GM18907 (cell line): ENCODE data around the gene ZNF606.
"Not testable (repeated sequence)": the region's sequence is repeated elsewhere in the genome, so short reads cannot be mapped to it uniquely, and the experiment has no call there.

ENCODE experiments used
- ATAC-seq: cut with Tn5 transposase; IDR thresholded peaks from one replicate; pipeline ENCODE4 v1.9.1; 2021; ENCODE audit warnings: mild to moderate bottlenecking, moderate library complexity; ENCODE audit not compliant: unreplicated experiment

Gene ZNF606

DNA sequence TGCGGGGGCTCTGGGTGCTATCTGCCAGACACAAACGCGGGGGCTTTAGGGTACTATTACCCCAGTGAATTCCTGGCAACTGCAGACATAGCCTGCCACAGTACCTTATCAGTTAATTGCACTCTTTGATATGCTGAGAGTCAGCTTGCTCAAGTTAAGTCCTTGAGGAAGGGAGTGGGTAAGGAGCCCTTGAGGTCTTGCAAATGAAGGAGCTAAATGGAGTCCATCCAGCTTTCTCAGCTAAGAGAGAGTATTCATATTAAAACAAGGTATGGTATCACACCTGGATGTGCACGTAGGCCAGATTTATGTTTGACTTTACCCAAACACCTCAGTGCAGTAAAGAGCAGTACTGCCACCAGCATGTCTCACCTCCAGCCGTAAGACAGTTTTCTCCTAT is 11.5 kb upstream of the ZNF606 start:
- ATAC-seq: no peak

DNA sequence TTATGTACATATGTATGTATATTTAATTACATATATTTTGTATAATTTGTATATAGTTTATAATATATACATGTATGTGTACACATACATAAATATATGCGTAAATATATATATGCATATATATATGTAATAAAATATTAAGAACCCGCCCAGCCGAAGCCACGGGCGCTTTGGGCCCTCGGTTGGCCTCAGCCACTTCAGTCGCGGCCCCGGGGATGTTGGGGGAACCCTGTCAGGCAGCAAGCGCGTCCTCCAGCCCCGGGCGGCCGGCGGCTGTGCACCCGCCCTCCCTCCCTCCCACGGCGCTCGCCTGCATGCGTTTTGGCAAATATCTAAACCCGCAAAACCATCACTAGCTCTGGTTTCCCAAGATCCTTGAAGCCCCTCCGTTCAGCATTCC is 7.9 kb upstream of the ZNF606 start:
- ATAC-seq: no peak

DNA sequence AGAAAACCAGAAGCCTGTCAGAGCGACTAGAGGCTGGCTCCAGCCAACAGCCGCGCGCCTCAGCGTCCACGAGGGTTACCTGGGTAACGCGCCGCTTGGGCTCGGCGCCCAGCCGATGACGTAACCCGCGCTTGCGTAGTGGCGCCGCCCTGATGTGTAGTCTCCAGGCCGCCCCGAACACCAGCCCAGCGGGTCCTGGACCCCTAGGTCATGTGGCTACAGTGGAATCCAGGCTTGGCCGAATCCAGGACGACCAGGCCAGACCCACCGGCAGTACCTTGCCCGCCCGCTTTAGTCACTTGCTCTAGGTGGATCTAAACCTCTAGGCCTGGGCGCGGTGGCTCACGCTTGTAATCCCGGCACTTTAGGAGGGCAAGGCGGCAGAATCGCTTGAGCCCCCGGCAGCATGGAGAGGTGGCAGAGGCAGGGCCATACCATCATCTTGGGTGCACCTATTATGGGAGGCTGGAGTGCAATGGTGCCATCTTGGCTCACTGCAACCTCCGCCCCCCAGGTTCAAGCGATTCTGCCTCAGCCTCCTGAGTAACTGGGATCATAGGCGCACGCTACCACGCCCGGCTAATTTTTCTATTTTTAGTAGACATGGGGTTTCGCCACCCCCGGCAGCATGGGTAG is 7.2 kb upstream of the ZNF606 start:
- ATAC-seq: peak; percentile 71

DNA sequence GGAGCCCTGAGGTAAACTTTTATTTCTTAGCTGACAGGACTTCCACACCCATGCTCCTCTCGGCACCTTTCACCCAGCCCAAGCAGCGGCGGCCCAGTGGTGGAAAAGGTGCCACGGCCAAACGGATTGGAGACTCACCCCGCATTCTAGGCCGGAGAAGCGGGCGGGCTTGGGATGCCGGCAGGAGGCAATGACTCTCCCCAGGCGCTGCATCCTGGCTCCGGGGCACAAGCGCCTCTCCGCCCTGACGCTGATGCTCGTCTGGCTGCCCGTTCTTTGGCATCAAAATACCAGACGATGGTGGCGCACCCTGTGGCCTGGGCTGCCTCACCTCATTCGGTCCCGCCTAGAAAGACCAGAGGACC is 6.7 kb upstream of the ZNF606 start:
- ATAC-seq: no peak

DNA sequence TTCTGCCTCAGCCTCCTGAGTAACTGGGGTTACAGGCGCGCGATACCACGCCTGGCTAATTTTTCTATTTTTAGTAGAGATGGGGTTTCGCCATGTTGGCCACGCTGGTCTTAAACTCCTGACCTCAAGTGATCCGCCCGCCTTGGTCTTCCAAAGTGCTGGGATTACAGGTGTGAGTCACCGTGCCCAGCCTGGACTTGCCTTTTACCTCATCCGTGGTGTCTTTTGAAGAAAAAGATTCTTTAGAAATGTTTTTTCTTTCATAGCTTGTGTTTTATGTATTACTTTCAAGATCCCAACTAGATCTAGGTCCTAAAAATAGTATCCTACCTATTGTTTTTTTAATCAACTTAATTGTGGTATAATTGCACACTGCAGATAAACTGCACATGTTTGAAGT is 6.3 kb upstream of the ZNF606 start:
- ATAC-seq: not testable (repeated sequence)

DNA sequence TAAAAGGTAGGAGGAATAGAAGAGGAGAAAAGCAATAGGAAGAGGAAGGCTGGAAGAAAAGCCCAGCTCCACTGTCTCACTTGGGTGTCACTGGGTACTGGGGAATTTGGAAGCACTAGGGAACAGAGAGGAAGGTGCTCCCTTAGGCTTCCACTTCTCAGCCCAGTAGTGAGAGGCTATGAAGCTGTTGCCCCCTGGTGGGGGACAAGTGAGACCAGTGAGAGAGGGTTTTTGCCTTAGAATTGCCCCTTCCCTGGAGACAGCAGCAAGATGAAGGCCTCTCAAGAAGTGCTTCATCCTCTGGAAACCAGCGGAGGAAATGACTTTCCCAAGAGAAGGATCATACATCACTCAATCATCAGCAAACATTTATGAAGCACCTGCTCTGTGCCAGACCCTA is 4.7 kb upstream of the ZNF606 start:
- no peak for ATAC-seq

DNA sequence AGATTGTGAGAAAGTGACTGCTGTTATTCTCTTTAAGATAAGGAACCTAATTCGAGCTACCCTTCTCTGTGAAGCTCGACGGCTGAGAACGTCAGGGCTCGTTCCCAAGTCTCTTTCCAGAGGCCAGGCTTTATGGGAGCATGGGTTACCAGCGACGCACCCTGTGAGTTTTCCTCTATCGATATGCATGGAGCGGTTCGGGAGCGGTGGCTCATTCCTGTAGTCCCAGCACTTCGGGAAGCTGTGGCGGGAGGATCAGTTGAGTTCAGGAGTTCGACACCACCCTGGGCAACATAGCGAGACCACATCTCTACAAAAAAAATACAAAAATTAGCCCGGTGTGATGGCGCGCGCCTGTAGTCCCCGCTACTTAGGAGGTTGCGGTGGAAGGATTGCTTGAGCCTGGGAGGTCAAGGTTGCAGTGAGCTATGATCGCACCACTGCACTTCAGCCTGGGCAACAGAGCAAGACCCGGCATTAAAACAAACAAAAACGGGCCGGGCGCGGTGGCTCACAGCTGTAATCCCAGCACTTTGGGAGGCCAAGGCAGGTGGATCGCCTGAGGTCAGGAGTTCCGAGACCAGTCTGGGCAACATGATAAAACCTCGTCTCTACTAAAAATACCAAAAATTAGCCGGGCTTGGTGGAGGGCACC is 681 bp upstream of the ZNF606 start:
- ATAC-seq: no peak

DNA sequence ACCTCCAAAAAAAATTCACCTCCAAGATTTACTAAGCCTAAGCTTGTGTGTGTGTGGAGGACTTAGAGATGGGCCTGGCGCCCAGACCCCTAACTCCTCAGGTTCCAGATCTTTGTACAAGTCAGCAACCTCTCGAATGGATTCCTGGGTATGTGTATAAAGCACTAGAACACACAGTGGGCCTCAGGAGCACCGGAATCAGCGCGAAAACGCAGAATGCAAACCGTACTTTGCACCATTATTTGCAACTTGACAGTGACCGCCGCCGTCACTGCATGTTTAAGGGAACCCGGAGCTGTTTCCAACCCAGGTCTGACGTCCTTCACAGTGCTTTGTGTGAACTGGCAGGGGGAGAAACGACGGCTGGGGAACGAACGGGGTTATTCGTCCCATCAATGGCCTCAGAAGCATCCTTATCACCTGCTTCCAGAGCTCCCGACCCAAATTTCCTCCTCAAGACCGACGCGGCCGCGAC is 688 bp downstream of the ZNF606 start:
- peak; percentile 21 for ATAC-seq

DNA sequence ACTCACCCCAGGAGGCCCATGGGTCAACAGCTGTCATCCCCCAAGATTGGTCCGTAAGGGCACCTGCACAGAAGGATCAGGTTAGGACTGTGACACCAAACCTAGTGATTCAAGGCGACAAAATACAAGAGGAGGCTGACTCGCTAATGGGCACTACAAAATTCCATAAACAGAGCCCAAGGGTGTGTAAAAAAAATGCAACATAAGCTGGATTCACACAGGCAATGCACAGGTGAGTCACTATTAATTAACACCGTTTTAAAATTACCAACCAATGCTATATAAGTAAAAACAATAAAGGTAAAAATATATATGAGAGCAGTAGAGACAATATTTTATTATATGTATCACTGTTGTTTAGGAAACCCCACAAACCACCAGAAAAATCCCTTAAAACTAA is 1.9 kb downstream of the ZNF606 start:
- ATAC-seq: no peak

DNA sequence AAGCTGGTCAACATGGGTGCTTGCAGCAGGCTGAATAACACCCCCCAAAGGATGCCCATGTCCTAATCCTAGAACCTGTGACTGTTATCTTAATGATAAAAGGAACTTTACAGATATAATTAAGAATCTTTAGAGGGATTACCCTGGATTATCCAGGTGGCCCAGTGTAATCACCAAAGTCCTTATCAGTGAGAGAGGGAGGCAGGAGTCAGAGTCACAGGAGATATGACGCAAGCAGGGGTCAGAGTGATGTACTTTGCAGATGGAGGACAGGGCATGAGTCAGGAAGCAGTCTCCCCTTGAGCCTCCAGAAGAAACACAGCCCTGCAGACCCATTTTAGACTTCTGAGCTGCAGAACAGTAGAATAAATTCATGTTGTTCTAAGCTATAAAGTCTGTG is 9.8 kb downstream of the ZNF606 start:
- ATAC-seq: no peak

DNA sequence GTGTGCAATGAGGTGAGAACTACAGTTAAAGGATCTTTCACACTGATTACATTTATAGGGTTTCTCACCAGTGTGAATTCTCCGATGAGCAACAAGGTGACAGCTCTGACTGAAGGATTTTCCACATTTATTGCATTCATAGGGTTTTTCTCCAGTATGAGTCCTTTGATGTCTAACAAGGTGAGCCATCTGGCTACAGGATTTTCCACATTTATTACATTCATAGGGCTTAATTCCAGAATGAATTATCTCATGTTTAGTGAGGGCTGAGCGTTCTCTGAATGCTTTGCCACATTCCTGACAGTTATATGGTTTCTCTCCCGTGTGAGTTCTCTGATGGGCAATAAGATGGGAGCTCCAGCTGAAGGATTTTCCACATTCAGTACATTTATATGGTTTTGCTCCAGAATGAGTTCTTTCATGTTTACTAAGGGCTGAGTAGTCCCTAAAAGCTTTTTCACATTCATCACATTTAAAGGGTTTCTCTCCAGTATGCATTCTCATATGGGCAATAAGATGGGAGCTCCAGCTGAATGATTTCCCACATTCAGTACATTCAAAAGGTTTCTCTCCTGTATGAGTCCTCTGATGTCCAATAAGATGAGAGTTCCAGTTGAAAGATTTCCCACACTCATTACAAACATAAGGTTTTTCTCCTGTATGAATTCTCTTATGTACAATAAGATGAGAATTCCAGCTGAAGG is 23.9 kb downstream of the ZNF606 start:
- ATAC-seq: no peak

DNA sequence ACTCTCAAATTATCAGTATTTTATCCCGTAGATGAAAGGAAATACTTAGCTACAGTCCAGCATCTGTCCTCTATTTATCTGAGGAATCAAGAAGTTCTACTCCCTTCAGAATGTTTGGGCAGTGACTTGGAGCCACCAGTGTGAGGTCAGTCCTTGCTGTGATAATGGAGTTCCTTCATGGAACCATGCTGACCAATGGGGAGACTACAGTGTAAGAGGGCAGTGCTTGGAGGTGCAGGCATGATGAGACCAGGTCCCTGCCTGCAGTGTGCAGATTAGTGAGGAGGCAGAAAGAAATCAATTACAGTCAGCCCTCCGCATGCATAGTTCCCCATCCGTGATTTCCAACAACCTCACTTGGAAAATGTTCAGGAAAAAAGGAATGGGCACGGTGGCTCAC is 28.2 kb downstream of the ZNF606 start, which contains the start of gene C19orf18:
TSS of gene C19orf18 (minus strand) at position 101 of the 400 bp plus-strand sequence. CDS start 102 bp downstream, outside the sequence.
- no peak for ATAC-seq

DNA sequence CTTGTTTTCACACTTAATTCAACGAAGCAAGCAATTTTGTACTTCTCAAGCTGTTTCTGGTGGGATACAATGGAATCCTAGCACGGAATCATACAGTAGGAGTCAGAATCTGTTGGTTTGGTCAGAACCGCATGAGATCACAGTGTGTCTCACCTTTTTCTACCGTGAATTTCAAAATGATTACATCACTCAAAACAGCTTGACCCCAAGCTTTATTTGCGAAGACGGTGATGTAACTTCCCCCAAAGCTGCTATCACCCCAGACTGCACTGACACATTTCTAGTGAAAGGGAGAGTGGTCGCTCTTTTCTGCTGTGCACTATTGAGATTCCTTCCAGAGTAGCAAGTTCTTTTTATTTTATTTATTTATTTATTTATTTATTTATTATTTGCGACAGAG is 37.9 kb downstream of the ZNF606 start:
- ATAC-seq: no peak

DNA sequence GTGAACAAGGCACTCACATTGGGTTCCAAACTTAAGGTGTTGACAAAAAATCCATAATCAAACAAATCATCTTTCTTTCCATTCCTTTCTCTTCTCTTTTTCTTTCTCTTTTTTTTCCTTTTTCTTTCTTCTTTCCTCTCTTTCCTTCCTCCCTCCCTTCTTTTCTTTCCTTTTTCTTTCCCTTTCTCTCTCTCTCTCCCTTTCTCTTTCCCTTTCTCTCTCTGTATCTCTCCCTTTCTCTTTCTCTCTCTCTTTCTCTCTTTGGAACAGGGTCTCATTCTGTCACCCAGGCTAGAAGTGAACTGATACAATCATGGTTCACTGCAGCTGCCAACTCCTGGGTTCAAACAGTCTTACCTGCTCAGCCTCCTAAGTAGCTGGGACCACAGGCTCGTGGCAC is 40.8 kb downstream of the ZNF606 start:
- ATAC-seq: no peak

DNA sequence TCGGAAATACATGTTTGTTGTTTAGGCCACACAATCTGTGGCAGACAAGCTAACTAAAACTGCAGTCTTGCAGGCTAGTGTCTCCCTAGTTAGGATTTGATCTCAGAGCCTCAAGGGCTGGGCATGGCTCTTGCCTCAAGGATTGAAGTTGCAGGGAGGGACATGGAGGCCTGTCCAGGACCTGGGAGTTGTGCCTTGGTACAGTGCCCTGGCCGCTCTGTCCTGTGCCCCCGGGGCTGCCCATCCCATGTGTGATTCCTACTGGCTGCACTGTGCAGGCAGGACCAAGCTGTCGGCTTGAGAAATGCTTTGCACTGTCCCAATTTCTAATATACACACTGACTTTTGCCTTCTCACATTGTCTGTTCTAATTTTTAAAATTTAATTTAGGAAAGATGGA is 47.6 kb downstream of the ZNF606 start:
- no peak for ATAC-seq

DNA sequence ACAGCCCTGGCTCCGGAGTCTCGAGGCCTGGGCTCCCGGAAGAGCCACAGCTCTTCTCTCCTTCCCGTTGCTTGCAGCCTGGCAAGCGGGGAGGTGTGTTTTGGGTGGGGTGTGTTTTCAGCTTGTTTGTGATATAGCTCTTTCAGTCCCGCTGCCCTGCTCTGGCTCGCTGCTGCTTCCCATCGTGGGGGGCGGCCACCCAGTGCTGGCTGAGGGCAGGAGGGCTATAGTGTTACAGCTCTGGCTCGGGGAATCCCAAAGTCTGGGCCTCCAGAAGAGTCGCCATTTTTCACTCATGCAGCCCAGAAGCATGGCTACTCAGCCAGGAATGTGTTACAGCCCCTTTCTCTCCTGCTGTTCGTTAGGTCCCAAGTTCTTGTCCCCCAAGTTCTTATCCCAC is 52.9 kb downstream of the ZNF606 start:
- ATAC-seq: no peak

DNA sequence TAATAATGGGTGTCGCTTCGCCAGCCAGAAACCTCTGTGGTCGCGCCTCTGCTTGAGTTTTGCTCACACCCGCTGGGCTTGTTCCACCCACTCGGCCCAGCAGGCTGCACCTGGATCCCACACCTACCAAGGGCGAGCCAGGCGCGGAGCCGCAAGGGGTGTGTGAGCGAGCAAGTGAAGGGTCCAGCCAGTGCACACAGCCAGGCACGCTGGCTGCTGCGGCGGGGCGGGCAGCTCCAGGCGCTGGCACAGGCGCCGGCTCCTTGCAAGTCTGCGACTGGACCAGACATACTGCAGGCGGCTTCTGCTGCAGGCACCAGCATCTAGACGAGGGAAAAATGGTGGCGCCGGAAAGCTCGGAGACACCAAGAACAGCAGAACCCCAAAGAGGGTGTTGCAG is 53.3 kb downstream of the ZNF606 start:
- no peak for ATAC-seq

DNA sequence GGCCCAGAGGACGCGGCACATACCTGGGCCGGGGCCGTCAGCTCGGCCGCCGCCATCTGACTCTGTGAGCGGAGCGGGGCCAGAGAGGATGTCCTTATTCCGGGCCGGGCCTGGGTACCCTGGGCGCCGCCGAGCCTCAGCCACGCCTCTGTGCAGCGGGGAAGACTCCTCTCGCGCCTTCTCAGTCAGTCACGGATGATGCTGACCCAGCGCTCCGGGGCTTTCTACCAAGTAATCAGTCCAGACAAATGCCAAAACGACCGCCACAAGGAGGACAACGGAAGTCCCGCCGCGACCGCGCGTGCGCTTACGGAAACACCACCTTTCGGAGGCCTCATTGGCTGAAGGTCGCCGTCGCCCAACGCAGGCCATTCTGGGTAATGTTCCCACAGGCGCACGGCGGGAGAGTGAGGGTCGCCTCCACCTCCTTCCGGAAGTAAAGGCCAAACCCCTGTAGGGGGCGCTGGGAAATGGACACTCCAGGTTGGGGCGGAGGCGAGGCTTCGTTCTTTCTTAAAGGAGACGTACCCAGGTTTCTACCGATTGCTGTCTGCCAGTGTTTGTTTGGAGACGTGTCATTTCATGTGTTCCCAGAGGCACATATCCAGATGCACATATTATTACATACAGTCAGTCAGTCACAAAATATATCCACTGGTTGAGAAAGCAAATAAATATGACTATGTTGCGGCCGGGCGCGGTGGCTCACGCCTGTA is 55.0 kb downstream of the ZNF606 start, which contains the start of gene ZNF256:
TSS of gene ZNF256 (minus strand) at position 288 of the 716 bp plus-strand sequence. CDS start at position 56, 232 bp downstream.
- peak; percentile 91 for ATAC-seq

DNA sequence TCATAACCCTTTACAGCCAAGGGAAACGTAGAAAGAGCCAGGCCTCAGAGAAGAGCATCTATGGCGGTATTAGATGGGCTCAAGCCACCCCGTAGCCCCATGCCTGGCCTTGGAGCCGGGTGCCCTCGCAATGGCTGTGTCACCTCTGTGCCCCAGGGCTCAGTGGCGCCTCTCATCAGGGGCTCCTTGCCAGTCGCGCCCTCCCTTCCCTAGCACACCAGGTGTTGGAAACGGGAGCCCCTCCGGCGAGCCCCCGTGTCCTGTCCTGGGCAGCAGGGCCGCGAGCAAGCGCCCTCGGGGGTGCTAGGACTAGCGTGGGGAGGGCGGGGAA is 55.6 kb downstream of the ZNF606 start:
- no peak for ATAC-seq

DNA sequence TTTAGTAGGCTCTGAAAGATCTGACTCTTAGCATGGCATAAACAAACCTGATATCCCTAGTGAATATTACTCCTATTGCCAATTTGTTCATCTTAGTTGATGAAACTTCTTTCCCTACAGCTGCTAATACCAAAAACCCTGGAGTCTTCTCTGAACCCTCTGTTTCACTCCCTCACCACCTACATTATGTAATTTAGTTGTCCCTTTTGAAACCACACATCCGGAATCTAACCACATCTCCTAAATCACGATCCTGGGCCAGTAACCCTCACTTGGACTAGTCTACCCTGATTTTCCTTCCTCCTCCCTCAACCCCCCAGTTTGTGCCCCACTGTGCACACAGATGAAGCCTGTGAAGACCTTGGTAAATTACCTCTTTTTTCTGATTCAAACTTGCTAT is 56.3 kb downstream of the ZNF606 start:
- ATAC-seq: no peak

DNA sequence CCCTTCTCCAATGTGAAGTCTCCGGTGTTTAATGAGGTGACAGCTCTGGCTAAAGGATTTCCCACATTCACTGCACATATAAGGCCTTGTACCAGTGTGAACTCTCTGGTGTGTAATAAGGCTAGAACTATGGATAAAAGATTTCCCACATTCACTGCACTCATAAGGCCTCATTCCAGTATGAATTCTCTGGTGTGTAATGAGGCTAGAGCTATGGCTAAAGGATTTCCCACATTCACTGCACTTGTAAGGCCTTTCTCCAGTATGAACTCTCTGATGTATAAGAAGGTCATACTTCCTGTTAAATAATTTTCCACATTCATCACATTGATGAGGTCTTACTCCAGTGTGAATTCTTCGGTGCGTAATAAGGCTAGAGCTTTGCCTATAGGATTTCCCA is 61.0 kb downstream of the ZNF606 start:
- ATAC-seq: no peak

DNA sequence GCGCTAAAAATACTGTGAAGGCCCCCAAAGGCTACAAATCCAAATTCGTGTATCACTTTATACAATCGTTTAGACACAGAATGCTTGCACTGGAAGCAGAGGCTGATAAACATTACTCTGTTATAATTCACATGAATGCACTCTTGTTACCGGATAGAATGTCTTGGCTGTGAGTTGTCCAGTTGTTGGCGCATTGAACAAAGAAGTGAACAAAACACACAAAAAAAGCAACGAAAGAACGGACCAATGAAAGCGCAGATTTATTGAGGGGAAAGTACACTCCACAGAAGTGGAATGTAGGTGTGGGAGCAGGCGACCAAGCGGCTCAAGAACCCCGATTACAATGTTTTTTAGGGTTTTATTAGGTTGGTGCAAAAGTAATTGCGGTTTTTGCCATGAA is 66.9 kb downstream of the ZNF606 start:
- no peak for ATAC-seq
